ENCODE results near the gene NEMF. TPM values are rescaled to one million over a fixed set of nuclear protein-coding genes. Genes with fewer than 3 reads are reported as not detected.
"Not testable (repeated sequence)": the region's sequence is repeated elsewhere in the genome, so short reads cannot be mapped to it uniquely, and the experiment has no call there.

Gene NEMF
- total RNA-seq, 1 donor from 2014 or later = 83.0 TPM

DNA sequence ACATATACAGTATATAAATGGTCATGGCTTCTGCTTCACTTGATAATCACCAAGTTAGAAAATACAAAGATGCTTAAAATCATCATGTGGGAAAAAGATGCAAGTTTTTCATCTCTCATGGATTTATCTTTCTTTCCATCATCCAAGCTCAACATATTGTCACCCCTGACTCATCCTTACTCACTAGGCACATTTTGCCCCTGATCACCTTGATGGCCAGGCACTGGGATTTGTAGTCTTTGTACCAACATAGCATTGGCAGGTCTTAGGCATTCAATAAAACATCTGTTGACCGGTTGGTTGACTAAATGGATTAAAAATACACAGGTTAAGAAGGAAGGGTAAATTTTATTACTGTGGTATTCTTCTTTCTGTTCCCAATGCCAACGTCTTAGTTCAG lies 56.6 kb downstream of the NEMF start:
- Histone ChIP-seq H3F3A (ENCODE audit: low read depth) (peaks cover 4% of the 10 kb centered on the region), H3K4me3 (no peak overlapping the region), H3K36me3 (peaks cover 33% of the 10 kb centered on the region), H2AFZ (replicated peaks) (no peak overlapping the region), H3K4me2 (no peak overlapping the region), H3K9ac (no peak overlapping the region), H3K27me3 (no peaks in the 10 kb centered on the region), H3K4me1 (no peaks in the 10 kb centered on the region), H3K27ac (no peak overlapping the region), H4K20me1 (ENCODE audit: low read depth) (no peaks in the 10 kb centered on the region), H3K9me3 (ENCODE audit: low read depth) (no peaks in the 10 kb centered on the region), H3K79me2 (ENCODE audit: low read depth) (no peaks in the 10 kb centered on the region)
- TF ChIP-seq EZH2 (IDR thresholded peaks at IDR 0.05) = no peak
- no peak for TF ChIP-seq EZH2phosphoT487 (IDR thresholded peaks at IDR 0.05)
- TF ChIP-seq, protein P1, sequence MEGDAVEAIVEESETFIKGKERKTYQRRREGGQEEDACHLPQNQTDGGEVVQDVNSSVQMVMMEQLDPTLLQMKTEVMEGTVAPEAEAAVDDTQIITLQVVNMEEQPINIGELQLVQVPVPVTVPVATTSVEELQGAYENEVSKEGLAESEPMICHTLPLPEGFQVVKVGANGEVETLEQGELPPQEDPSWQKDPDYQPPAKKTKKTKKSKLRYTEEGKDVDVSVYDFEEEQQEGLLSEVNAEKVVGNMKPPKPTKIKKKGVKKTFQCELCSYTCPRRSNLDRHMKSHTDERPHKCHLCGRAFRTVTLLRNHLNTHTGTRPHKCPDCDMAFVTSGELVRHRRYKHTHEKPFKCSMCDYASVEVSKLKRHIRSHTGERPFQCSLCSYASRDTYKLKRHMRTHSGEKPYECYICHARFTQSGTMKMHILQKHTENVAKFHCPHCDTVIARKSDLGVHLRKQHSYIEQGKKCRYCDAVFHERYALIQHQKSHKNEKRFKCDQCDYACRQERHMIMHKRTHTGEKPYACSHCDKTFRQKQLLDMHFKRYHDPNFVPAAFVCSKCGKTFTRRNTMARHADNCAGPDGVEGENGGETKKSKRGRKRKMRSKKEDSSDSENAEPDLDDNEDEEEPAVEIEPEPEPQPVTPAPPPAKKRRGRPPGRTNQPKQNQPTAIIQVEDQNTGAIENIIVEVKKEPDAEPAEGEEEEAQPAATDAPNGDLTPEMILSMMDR (IDR thresholded peaks at IDR 0.05) = no peak
- no peak overlapping the region for H3K4me3 Mint-ChIP-seq
- H3K27me3 Mint-ChIP-seq (ENCODE audit: insufficient read depth, low read depth) = no peaks in the 10 kb centered on the region
- peaks cover 39% of the 10 kb centered on the region for H3K36me3 Mint-ChIP-seq
- H3K27ac Mint-ChIP-seq = no peak overlapping the region
- no peak for DNase-seq (ENCODE audit: low spot score)
- H3K4me1 Mint-ChIP-seq = no peaks in the 10 kb centered on the region
- no peaks in the 10 kb centered on the region for H3K9me3 Mint-ChIP-seq

DNA sequence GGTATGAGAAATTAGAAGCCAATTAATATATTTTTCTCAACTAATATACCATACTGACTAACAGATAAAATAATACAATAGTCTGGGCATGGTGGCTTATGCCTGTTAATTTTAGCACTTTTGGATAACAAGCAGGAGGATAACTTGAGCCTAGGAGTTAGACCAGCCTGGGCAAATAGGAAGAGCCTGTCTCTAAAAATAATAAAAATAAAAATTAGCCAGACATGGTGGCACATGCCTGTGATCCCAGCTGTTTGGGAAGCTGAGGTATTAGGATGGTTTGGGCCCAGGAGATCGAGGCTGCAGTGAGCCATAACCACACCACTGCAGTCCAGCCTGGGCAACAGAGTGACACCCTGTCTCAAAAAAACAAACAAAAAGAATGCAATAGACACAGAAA lies 60.0 kb downstream of the NEMF start:
- H3K27ac ChIP-seq = no peak overlapping the region
- no peaks in the 10 kb centered on the region for H3K4me1 Mint-ChIP-seq
- H3F3A ChIP-seq (ENCODE audit: low read depth) = peaks cover 4% of the 10 kb centered on the region
- DNase-seq (ENCODE audit: low spot score) = no peak
- peaks cover 39% of the 10 kb centered on the region for H3K36me3 Mint-ChIP-seq
- H3K79me2 ChIP-seq (ENCODE audit: low read depth) = no peaks in the 10 kb centered on the region
- TF ChIP-seq EZH2phosphoT487 (IDR thresholded peaks at IDR 0.05) = no peak
- TF ChIP-seq EZH2 (IDR thresholded peaks at IDR 0.05) = no peak
- TF ChIP-seq, protein P1 (IDR thresholded peaks at IDR 0.05) = no peak
- no peaks in the 10 kb centered on the region for H3K9me3 Mint-ChIP-seq
- no peak overlapping the region for H2AFZ ChIP-seq (replicated peaks)
- H3K4me1 ChIP-seq = no peaks in the 10 kb centered on the region
- no peak overlapping the region for H3K27ac Mint-ChIP-seq
- H3K4me3 ChIP-seq = no peak overlapping the region
- H3K4me2 ChIP-seq = no peak overlapping the region
- H3K4me3 Mint-ChIP-seq = no peak overlapping the region
- no peak overlapping the region for H3K9ac ChIP-seq
- H3K36me3 ChIP-seq = peaks cover 31% of the 10 kb centered on the region
- no peaks in the 10 kb centered on the region for H3K27me3 Mint-ChIP-seq (ENCODE audit: insufficient read depth, low read depth)
- no peaks in the 10 kb centered on the region for H3K9me3 ChIP-seq (ENCODE audit: low read depth)
- H3K27me3 ChIP-seq = no peaks in the 10 kb centered on the region
- H4K20me1 ChIP-seq (ENCODE audit: low read depth) = no peaks in the 10 kb centered on the region

DNA sequence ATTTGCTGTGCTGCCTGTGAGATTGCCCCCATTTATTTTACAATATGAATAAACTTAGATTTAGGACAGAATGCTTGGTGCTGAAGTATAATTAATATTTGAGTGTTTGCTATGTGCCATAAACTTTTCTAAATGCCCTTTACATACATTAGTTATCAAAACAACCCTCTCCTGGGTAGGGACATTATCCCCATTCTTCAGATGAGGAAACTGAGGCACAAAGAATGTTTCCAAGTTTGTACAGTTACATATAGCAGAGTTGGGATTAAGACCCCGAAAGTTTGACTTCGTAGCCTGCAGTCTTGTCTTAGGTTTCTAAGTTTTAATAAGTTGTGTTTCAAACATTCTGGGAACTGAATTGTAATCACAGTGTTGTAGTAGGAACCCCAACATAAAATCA lies 66.3 kb downstream of the NEMF start:
- no peaks in the 10 kb centered on the region for H3K27me3 Mint-ChIP-seq (ENCODE audit: insufficient read depth, low read depth)
- no peak overlapping the region for H3K4me3 Mint-ChIP-seq
- Histone ChIP-seq H3K4me1 (no peaks in the 10 kb centered on the region), H3K36me3 (peaks cover 44% of the 10 kb centered on the region), H4K20me1 (ENCODE audit: low read depth) (no peaks in the 10 kb centered on the region), H3K27me3 (no peaks in the 10 kb centered on the region), H3F3A (ENCODE audit: low read depth) (peaks cover 37% of the 10 kb centered on the region), H3K79me2 (ENCODE audit: low read depth) (no peaks in the 10 kb centered on the region), H3K9me3 (ENCODE audit: low read depth) (no peaks in the 10 kb centered on the region), H3K9ac (no peak overlapping the region), H3K27ac (no peak overlapping the region), H3K4me2 (no peak overlapping the region), H2AFZ (replicated peaks) (no peak overlapping the region), H3K4me3 (no peak overlapping the region)
- H3K27ac Mint-ChIP-seq = no peak overlapping the region
- H3K9me3 Mint-ChIP-seq = no peaks in the 10 kb centered on the region
- TF ChIP-seq EZH2 (IDR thresholded peaks at IDR 0.05) = no peak
- H3K4me1 Mint-ChIP-seq = no peaks in the 10 kb centered on the region
- peaks cover 29% of the 10 kb centered on the region for H3K36me3 Mint-ChIP-seq
- no peak for DNase-seq (ENCODE audit: low spot score)

DNA sequence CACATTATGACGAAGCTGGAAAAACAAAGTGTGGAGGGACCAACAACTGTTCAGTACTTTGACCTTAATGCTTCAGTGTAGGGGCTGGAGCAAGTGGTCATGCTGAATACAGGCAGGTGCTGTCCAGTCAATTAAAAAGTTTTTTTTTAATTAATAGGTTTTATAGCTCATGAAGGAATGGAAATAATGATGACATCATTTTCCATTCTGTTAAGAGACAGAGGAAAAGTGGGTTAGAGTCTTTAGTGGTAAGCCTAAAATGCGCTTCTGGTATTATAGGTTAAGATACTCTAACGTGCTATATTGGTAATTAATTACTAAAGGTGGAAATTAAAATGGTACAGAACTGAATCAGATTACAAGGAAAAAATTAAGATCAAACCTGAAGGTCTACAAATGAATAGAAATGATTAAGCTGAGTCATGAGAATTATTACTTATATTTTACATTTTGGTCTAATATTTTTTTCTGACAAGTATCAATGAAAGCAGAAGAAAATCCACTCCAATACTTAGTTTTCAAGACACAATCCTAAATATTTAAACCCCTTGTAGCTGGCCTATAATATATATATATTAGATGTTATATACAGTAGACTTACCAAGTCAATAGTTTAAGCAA lies 69.1 kb downstream of the NEMF start:
- DNase-seq (ENCODE audit: low spot score) = no peak
- Histone ChIP-seq H3K9ac (no peak overlapping the region), H3K79me2 (ENCODE audit: low read depth) (no peaks in the 10 kb centered on the region), H2AFZ (replicated peaks) (no peak overlapping the region), H3K4me3 (no peak overlapping the region), H3K27me3 (no peaks in the 10 kb centered on the region), H3K27ac (no peak overlapping the region), H3K9me3 (ENCODE audit: low read depth) (no peaks in the 10 kb centered on the region), H4K20me1 (ENCODE audit: low read depth) (no peaks in the 10 kb centered on the region), H3F3A (ENCODE audit: low read depth) (peaks cover 42% of the 10 kb centered on the region), H3K4me2 (no peak overlapping the region), H3K4me1 (no peaks in the 10 kb centered on the region), H3K36me3 (peaks cover 59% of the 10 kb centered on the region)
- Mint-ChIP-seq H3K4me1 (no peaks in the 10 kb centered on the region), H3K27ac (no peak overlapping the region), H3K4me3 (no peak overlapping the region), H3K27me3 (ENCODE audit: insufficient read depth, low read depth) (no peaks in the 10 kb centered on the region), H3K9me3 (no peaks in the 10 kb centered on the region), H3K36me3 (peaks cover 24% of the 10 kb centered on the region)
- TF ChIP-seq, protein P1 (IDR thresholded peaks at IDR 0.05) = no peak
- no peak for TF ChIP-seq EZH2 (IDR thresholded peaks at IDR 0.05)
- no peak for TF ChIP-seq EZH2phosphoT487 (IDR thresholded peaks at IDR 0.05)

DNA sequence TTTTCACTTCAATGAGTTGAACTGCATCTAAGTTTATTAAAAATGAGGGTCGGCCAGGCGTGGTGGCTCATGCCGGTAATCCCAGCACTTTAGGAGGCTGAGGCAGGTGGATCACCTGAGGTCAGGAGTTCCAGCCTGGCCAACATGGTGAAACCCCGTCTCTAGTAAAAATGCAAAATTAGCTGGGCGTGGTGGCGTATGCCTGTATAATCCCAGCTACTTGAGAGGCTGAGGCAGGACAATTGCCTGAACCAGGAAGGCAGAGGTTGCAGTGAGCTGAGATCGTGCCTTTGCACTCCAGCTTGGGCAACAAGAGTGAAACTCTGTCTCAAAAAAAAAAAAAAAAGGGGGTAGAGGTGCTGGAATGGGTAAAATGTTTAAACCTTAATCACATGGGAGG lies 71.5 kb downstream of the NEMF start:
- H3K36me3 ChIP-seq = peaks cover 48% of the 10 kb centered on the region
- not testable (repeated sequence) for H3K27ac Mint-ChIP-seq

More for the DNA sequence above, 71.5 kb downstream of the NEMF start:
- H2AFZ ChIP-seq (replicated peaks); H3K4me1 ChIP-seq; H3K27me3 ChIP-seq; DNase-seq (ENCODE audit: low spot score); H3K79me2 ChIP-seq (ENCODE audit: low read depth); H3K9me3 ChIP-seq (ENCODE audit: low read depth); H3K4me2 ChIP-seq; H3K27ac ChIP-seq; H3K27me3 Mint-ChIP-seq (ENCODE audit: insufficient read depth, low read depth); H3K4me3 ChIP-seq; H4K20me1 ChIP-seq (ENCODE audit: low read depth); H3K9me3 Mint-ChIP-seq; H3K4me1 Mint-ChIP-seq; H3K9ac ChIP-seq; H3K4me3 Mint-ChIP-seq: not testable (repeated sequence)
- H3F3A ChIP-seq (ENCODE audit: low read depth) = peaks cover 48% of the 10 kb centered on the region
- H3K36me3 Mint-ChIP-seq = peaks cover 28% of the 10 kb centered on the region
